HG02852 (cell line): ENCODE results near the gene DBNDD2.

Source experiments
- ATAC-seq: cut with Tn5 transposase; IDR thresholded peaks from one replicate; pipeline ENCODE4 v1.9.1; 2021; ENCODE audit warnings: mild to moderate bottlenecking, moderate library complexity; ENCODE audit not compliant: unreplicated experiment

Gene DBNDD2

GRCh38 chr20:45413479-45413878 lies 5.4 kb downstream of the DBNDD2 start:
- ATAC-seq, result no peak

GRCh38 chr20:45415822-45416637 lies 7.9 kb downstream of the DBNDD2 start, which contains the start of gene PIGT:
Gene PIGT, plus strand, starts transcription at chr20:45416141. Its CDS starts 16 bp downstream, at chr20:45416157.
- ATAC-seq, result peak; percentile 85

GRCh38 chr20:45416917-45417316 lies 8.8 kb downstream of the DBNDD2 start:
- ATAC-seq, result no peak

DNA sequence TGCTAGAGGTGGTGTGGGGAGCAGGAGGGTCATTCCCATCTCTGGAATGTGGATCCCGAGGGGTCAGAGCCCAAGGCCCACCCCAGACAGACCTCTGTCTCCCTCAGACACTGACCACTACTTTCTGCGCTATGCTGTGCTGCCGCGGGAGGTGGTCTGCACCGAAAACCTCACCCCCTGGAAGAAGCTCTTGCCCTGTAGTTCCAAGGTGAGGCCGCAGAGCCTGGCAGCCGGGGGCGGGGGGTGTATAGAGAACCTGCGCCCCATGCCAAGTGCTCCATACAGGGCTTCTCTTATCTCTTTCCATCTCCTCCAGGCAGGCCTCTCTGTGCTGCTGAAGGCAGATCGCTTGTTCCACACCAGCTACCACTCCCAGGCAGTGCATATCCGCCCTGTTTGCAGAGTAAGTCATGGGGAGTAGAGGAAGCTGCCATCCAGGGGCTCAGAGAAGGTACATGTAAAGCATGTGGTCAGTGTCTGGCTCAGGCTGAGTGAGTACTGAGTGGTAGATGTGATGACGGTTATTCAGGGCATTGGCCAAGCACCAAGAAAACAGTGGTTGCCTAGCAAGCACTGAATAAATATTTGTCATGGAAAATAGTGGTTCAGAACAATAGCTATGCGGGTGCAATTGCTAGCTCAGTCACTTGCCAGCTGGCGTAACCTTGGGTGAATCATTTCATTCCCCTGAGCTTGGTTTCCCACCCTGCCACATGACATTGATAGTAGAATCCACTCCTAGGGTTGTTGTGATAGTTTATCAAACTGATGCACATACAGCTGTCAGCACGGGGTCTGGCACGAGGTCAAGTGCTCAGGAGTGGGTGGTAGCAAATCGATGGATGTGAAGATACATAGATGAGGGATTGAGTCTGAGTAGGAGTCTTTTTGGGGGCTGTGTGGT lies 11.4 kb downstream of the DBNDD2 start:
- peak; percentile 54 for ATAC-seq

- ATAC-seq, result no peak
Observed at GRCh38 chr20:45420125-45420524, 12.0 kb downstream of the DBNDD2 start.

GRCh38 chr20:45423700-45424099 lies 15.6 kb downstream of the DBNDD2 start:
- no peak for ATAC-seq

- ATAC-seq, result no peak
Observed at GRCh38 chr20:45425561-45425960, 17.5 kb downstream of the DBNDD2 start.

DNA sequence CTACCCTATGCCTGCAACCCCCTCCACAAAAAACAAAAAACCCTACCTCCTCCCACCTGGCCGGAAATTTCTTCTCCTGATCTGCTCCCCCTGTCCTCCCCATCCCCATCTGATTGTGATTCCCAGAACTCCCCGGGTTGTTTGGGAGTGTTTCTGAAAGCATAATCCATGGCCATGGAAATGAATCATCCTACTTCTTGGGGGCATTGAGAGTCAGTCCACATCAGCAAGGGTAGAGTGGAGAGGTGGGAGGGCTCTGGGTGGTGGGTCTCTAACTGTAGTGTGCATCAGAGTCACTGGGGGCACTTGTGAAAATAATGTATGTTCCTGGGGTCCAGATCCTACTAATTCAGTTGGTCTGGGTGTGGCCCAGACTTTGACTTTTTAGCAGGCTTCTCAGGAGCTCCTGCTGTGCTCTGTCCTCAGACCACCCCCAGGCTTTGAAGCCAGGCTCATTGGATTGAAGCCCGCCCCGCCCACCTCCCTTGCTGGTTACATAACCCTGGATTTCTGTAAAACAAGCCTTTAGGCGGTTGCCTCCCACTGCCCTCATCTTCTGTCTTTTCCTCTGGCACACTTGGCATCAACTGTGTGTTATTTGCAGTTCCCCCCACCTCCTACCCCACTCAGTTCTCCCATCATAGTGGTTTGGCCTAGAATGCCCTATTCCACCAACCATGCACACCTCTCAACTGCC lies 18.4 kb downstream of the DBNDD2 start:
- ATAC-seq, result no peak

- ATAC-seq, result no peak
Observed at GRCh38 chr20:45427236-45428149, 19.4 kb downstream of the DBNDD2 start.

- no peak for ATAC-seq
Observed at GRCh38 chr20:45429618-45430017, 21.5 kb downstream of the DBNDD2 start.

DNA sequence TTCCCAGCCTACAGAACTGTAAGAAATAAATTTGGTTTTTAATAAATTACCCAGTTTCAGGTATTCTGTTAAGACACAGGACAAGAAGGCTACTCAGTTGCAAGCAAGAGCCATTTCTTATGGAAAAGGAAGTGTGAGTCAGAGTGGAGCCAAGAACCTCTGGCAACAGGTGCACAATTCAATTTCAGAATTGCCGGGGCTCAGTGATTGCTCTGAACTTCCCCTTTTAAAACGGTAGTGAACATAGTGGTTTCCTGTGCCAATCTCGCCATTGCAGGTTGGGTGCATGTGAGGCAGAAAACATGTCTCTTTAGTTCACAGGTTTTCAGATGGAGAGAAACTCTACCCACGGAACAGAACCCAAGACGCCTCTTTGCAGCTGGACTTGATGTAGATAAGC lies 24.2 kb downstream of the DBNDD2 start:
- no peak for ATAC-seq

DNA sequence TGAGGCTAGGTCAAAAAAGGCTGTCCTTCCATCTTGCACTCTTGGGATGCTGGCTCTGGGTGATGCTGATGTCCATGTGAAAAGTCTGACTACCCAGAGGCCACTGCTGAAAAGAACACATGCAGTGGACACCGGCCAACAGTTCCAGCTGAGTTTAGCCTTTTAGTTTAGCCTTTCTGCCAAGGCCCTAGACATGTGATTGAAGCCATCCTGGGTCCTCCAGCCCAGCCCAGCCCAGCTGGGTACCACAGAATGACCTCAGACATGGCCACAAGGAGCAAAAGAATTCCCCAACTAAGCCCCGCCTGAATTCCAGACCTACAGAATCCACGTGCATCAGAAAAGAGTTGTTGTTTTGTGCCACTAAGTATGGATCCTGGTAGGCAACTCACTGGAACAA lies 25.2 kb downstream of the DBNDD2 start:
- ATAC-seq, result no peak

DNA sequence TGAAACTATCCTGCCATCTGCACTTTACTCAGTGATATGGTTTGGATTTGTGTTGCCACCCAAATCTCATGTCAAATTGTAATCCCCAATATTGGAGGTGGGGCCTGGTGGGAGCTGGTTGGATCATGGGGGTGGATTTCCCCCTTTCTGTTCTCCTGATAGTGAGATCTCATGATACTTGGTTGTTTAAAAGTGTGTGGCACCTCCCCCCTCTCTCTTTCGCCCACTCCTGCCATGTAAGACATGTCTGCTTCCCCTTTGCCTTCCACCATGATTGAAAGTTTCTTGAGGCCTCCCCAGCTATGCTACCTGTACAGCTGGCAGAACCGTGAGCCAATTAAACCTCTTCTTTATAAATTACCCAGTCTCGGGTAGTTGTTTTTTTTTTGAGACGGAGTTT lies 25.9 kb downstream of the DBNDD2 start:
- no peak for ATAC-seq

DNA sequence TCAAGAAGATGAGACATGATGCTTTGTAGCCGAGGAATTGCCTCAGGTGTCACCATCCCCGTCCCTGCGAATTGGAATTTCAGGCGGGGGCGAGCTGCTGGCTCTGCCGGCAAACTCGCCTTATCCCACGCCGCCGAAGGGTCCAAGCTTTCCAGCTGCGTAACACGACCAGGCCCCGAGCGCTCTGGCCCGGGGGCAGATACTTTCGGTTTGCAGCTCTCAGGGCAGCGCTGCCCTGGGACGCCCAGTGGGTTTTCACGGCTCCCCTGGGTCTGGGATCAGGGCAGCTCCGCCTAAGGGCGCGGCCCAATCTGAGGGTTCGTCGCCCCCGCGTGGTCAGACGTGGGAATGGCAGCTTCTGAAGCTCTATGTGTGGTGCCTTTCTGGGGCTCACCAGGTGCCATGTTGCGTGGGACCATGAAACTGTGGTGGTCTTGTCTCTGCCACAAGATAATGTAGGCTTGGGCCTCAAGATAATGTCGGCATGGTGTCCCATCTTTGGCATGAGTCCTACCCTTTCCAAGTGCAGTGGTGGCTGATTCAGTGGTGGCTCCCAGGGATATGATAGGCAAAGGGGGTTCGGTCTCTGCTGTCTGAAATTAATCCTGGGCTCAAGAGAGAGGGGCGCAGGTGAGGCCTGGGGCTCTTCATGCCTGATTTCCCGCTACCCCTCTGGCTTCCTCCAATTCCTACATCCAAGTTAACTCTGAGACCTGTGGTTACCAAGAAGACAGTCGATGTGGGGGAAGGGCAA lies 28.8 kb downstream of the DBNDD2 start:
- ATAC-seq, result peak; percentile 82

- ATAC-seq, result no peak
Observed at GRCh38 chr20:45440424-45440823, 32.3 kb downstream of the DBNDD2 start.

DNA sequence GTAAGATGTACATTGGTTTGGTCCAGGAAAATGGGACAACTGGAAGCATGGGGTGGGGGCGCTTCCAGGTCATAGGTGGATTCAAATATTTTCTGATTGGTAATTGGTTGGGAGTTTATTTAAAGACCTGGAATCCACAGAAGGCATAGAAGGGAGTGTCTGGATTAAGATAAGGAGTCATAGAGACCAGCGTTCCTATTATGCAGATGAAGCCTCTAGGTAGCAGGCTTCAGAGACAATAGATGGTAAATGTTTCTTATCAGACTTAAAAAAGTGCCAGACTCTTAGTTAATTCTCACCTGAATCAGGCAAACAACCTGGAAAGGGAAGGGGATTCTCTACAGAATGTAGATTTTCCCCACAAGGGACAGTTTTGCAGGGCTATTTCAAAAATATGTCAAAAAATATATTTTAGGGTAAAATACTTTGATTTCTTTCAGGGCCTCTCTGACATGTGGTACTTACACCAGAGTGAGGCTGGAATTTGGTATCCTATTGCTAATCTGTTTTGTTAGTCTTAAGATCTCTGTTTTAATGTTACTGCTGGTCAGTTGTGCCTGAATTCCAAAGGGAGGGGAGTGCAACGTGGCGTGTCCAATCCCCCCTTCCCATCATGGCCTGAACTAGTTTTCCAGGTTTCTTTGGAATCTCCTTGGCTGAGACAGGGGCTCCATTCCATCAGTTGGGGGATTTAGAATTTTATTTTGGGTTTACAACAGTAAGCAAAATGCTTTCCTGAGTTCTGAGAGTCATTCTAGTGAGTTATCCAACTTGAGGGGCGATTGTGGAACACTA lies 33.0 kb downstream of the DBNDD2 start:
- no peak for ATAC-seq

DNA sequence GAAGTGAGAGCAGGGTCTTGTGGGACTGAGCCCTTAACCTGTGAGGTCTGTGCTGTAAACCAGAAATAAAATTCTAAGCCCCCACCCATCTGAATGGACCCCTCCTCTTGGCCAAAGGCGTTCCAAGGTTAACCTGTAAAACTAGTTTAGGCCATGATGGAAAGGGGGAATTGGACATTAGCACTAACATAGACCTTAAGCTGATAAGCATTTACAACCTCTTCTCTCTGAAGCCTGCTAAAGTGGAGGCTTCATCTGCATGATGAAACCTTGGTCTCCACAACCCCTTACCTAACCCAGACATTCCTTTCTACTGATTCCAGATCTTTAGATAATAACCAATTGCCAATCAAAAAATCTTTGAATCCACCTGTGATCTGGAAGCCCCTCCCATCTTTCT lies 33.7 kb downstream of the DBNDD2 start:
- ATAC-seq, result no peak

- no peak for ATAC-seq
Observed at GRCh38 chr20:45444050-45444449, 36.0 kb downstream of the DBNDD2 start.
